ENCODE data around the gene DOCK1.

The DOCK1 gene

GRCh38 chr10:127151981-127152699, 246.9 kb downstream of the DOCK1 start:
- TF ChIP-seq, protein P1, sequence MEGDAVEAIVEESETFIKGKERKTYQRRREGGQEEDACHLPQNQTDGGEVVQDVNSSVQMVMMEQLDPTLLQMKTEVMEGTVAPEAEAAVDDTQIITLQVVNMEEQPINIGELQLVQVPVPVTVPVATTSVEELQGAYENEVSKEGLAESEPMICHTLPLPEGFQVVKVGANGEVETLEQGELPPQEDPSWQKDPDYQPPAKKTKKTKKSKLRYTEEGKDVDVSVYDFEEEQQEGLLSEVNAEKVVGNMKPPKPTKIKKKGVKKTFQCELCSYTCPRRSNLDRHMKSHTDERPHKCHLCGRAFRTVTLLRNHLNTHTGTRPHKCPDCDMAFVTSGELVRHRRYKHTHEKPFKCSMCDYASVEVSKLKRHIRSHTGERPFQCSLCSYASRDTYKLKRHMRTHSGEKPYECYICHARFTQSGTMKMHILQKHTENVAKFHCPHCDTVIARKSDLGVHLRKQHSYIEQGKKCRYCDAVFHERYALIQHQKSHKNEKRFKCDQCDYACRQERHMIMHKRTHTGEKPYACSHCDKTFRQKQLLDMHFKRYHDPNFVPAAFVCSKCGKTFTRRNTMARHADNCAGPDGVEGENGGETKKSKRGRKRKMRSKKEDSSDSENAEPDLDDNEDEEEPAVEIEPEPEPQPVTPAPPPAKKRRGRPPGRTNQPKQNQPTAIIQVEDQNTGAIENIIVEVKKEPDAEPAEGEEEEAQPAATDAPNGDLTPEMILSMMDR (IDR thresholded peaks at IDR 0.05; ENCODE audit: control insufficient read depth, insufficient read depth, low read depth, low read length, missing control alignments): no peak
- H3K4me3 ChIP-seq (ENCODE audit: control insufficient read depth, low read depth, low read length): no peak overlapping the region
- DNase-seq (ENCODE audit: low read depth): no peak

DNA sequence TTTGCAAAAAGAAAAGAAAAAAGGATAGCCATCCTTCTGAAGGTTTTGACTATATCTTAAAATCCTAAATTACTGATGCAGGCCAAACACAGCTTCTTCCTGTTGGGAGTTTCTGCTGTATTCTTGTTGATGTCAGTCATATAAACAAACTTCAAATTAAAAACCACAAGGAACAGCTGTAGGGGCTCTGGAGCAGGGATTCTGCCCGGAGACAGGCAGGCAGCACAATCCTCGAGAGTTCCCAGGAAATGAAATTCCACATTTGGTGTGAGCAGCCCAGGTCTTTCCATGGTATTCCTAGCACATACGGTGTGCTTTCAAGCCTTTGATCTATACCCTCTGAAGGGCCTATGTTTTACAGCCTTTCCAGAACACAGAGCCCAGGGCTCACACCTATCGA, 248.0 kb downstream of the DOCK1 start:
- DNase-seq (ENCODE audit: low read depth): no peak
- TF ChIP-seq, protein P1 (IDR thresholded peaks at IDR 0.05; ENCODE audit: control insufficient read depth, insufficient read depth, low read depth, low read length, missing control alignments): no peak
- H3K4me3 ChIP-seq (ENCODE audit: control insufficient read depth, low read depth, low read length): no peak overlapping the region

DNA sequence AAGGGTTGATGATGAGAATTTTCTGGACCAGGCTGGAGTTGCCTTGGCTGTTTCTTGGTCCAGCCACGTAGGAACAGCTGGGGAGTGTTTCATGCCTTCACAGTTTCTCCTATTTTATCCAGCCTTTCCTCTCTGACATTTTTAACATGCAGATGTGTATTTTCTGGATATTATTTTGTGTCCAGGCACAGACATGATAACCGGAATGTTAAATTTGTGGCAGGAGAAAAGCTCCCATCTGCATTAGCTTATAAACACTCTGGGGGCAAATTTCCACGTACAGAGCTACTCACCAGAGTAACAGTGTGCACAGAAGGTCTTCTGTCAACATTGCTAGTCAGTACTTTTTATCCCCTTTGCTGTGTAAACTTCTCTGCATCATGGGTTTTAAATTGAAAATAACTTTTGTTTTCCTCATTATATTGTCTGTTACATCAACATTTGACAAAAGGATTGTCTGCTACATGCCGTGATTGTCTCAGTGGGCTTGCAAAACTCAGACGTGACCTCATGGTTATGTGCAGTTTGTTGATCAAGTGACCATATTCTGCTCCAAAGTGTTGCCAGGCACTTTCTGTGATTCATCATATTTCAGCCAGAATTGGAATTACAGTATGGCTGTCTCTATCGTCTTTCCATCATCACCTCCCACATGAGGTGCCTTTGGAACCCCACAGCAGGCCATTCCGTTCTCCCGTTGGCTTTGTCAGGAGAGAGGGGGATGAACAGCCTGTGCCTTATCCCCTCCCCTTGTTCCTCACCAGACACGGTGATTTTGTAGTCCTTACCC, 249.8 kb downstream of the DOCK1 start:
- H3K4me3 ChIP-seq (ENCODE audit: control insufficient read depth, low read depth, low read length): no peak overlapping the region
- DNase-seq (ENCODE audit: low read depth): no peak
- TF ChIP-seq, protein P1 (IDR thresholded peaks at IDR 0.05; ENCODE audit: control insufficient read depth, insufficient read depth, low read depth, low read length, missing control alignments): no peak

- TF ChIP-seq, protein P1 (IDR thresholded peaks at IDR 0.05; ENCODE audit: control insufficient read depth, insufficient read depth, low read depth, low read length, missing control alignments): no peak
- no peak for DNase-seq (ENCODE audit: low read depth)
- H3K4me3 ChIP-seq (ENCODE audit: control insufficient read depth, low read depth, low read length): no peak overlapping the region
These were observed 251.9 kb downstream of the DOCK1 start for GRCh38 chr10:127157089-127157488.

- no peak for DNase-seq (ENCODE audit: low read depth)
- no peak overlapping the region for H3K4me3 ChIP-seq (ENCODE audit: control insufficient read depth, low read depth, low read length)
- TF ChIP-seq, protein P1 (IDR thresholded peaks at IDR 0.05; ENCODE audit: control insufficient read depth, insufficient read depth, low read depth, low read length, missing control alignments): no peak
These were observed 252.4 kb downstream of the DOCK1 start for GRCh38 chr10:127157506-127158200.

GRCh38 chr10:127158662-127159061, 253.4 kb downstream of the DOCK1 start:
- no peak overlapping the region for H3K4me3 ChIP-seq (ENCODE audit: control insufficient read depth, low read depth, low read length)
- no peak for DNase-seq (ENCODE audit: low read depth)
- TF ChIP-seq, protein P1 (IDR thresholded peaks at IDR 0.05; ENCODE audit: control insufficient read depth, insufficient read depth, low read depth, low read length, missing control alignments): no peak
